HG02623 (cell line): ENCODE measurements around the gene RBBP5.

Experiments used
- ATAC-seq: cut with Tn5 transposase; IDR thresholded peaks from one replicate; pipeline ENCODE4 v1.9.1; 2021; ENCODE audit warnings: moderate library complexity; ENCODE audit not compliant: unreplicated experiment

RBBP5 gene

GRCh38 chr1:205075642-205076155 is 46.1 kb downstream of the RBBP5 start:
- ATAC-seq: no peak

DNA sequence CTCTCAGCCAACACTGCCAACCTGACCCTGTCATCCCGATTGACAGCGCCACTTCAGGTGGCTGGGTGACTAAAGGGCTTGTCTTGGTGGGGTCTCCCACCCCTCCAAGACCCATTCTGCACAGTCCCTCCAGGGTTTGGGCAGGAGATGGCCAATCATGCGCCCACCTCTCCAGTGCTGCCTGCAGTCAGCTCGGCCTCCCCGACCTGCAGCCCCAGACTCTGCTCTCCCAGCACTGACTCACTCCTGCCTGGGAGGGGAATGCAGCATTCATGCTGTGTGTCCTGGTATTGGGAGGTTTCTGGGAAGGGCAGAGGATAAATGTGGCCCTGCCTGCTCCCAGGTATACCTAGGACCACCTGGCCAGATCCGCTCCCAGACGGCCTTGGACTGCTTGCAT is 47.3 kb downstream of the RBBP5 start:
- no peak for ATAC-seq

DNA sequence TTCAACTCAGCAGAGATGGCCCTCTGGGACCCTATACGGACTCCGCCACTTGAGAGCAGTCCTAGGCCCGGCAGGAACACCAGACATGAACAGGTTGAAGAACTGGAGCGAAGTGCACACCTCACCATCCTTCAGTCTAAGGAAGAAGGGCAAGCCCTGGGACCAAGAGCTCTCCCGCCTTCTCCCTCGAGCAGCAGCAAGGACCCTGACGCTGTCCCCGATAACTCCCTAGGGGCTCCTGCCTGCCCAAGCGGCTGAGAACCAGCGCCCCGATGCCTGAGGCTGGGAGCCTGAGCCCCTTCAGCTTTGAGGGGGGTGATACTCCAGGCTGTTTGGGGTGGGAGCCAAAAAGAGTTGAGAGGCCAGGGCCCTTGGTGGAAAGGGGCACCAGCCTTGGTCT is 47.7 kb downstream of the RBBP5 start:
- no peak for ATAC-seq

DNA sequence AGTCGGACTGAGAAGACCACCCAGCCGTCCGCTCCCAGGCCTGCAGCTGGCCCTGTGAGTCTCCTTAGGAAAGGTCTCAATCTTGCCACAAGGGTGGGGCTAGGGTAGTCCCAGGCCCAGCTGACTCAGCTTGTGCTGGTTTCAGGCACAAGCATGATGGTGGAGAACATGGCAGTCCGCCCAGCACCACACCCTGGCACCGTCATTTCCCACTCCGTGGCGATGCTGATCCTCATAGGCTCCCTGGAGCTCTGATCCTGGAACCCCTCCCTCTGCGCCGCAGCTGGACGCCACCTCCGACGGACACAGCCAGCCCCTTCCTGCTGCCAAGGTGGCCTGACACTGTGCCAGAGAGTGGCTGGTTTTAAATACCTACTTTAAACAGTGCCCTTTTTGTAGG is 48.3 kb downstream of the RBBP5 start:
- no peak for ATAC-seq

DNA sequence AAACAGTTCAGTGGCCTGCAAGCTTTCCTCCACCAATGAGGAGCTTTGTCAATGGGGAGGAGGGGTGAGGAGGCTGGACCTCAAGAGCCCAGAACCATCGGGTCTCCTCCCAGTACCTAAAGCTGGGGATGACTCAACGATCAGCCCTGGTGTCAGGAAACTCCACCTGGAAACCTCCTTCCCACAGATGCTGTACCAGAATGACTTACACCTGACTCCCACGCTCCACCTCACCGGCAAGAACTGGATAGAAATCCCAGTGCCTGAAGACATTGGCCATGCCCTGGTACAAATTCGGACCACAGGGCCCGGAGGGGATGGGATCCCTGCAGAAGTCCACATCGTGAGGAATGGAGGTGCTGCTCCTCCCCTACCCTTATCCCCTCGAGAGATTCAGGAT is 48.9 kb downstream of the RBBP5 start:
- ATAC-seq: no peak

- no peak for ATAC-seq
Measured at GRCh38 chr1:205072286-205072685, 49.5 kb downstream of the RBBP5 start.

- ATAC-seq: no peak
Measured at GRCh38 chr1:205071801-205072200, 50.0 kb downstream of the RBBP5 start.

DNA sequence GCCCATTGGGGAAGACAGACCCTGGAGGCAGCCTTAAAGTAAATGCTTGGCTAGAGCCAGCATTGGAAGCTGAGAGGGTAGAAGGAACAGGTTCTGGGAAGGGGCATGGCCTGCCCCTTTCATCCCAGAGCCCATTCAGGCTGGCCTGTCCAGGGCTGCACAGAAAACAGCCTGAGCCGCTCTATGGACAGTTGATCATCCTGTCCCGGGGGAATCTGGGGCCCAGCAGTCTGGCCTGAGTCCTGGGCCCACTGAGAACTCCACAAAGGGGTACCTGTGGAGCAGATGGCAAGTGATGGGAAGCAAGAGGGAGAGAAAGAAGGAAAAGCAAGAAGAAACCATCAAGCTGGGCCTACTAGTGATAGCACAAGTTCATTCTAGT is 50.8 kb downstream of the RBBP5 start:
- ATAC-seq: no peak

GRCh38 chr1:205069371-205070125 is 52.2 kb downstream of the RBBP5 start:
- ATAC-seq: no peak

- no peak for ATAC-seq
Measured at GRCh38 chr1:205068457-205069040, 53.2 kb downstream of the RBBP5 start.

- no peak for ATAC-seq
Measured at GRCh38 chr1:205068001-205068400, 53.8 kb downstream of the RBBP5 start.

DNA sequence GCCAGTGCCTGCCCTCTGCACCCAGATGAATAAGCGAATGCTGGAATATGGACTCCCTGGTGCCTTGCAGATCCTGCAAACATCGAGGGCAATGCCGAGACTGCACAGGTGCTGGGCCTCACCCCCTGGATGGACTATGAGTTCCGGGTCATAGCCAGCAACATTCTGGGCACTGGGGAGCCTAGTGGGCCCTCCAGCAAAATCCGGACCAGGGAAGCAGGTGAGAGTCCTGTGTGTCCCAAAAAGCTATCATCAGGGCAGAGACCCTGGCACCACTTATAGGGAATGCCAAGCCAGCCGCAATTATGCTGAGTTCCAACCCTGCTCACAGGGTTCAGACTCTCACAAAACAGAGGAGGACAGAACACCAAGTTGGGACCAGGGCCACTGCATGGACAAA is 54.7 kb downstream of the RBBP5 start:
- ATAC-seq: no peak

- ATAC-seq: no peak
Measured at GRCh38 chr1:205066141-205066818, 55.5 kb downstream of the RBBP5 start.

DNA sequence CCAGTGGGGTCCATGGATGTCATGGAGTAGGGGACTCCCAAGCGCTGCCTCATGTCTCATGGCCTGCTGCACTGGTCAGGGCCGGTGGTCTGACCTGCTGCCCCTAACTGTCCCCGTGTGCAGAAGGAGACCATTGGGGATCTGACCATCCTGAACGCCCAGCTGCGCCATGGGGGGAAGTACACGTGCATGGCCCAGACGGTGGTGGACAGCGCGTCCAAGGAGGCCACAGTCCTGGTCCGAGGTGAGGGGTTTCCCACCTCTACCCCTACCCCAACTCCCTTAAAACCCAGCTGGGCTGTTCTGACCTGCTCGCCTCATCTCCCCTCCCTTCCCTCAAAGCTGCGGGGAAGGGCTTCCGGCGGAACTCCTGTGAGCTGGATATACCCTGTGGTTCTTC is 56.1 kb downstream of the RBBP5 start:
- no peak for ATAC-seq

- no peak for ATAC-seq
Measured at GRCh38 chr1:205064741-205065316, 56.9 kb downstream of the RBBP5 start.

GRCh38 chr1:205064301-205064700 is 57.5 kb downstream of the RBBP5 start:
- ATAC-seq: no peak

DNA sequence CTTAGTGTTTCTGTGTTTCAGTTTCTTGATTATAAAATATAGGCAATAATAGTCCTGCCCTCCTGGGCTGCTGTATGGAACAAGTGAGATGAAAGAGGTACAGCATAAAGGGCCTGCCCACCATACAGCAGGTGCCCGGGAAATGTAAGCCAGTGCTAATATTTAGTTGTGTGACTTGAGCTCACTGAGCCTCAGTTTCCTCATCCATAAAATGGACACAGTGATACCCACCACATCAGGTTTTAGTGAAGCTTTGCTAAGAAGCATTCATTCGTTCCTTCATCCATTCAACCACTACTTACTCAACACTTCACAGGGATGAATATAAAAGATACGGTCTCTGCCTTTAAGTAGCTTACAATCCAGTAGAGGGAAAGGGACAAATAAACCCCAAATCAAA is 58.9 kb downstream of the RBBP5 start:
- no peak for ATAC-seq

DNA sequence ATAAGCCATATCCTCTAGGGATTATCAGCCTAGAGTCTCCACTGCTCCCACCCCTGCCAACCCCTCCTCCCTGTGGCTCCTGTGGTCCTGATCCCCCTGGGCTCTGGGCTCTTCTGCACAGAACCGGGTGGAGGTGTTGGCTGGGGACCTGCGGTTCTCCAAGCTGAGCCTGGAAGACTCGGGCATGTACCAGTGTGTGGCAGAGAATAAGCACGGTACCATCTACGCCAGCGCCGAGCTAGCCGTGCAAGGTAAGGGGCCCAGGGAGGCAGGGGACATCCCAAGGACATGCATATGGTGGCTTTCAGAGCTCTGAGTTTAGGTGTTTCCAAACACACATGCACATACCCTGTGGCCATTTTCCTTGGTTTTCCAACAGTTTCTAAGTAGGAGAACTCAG is 59.5 kb downstream of the RBBP5 start:
- ATAC-seq: no peak

GRCh38 chr1:205061665-205062069 is 60.1 kb downstream of the RBBP5 start:
- ATAC-seq: no peak

GRCh38 chr1:205061227-205061626 is 60.6 kb downstream of the RBBP5 start:
- ATAC-seq: no peak

GRCh38 chr1:205060746-205061145 is 61.0 kb downstream of the RBBP5 start:
- ATAC-seq: no peak

- ATAC-seq: no peak
Measured at GRCh38 chr1:205059660-205060059, 62.1 kb downstream of the RBBP5 start.
